Measurements from ENCODE around the gene PRAME. TPM values are rescaled to one million over a fixed set of nuclear protein-coding genes. Genes with fewer than 3 reads are reported as not detected.

Gene PRAME
- total and polyA plus RNA-seq, 11 donors, result 0.23 to 0.59 TPM; not detected in 9

- no peak for ATAC-seq
- WGBS, 4 donors, result 82 to 87% (median 86%) methylated on average over 6 of the region's 6 CpGs
Observed at GRCh38 chr22:22523494-22523893, 35.6 kb downstream of the PRAME start.

GRCh38 chr22:22521631-22522030, 37.4 kb downstream of the PRAME start:
- DNase-seq, result no peak
- intact Hi-C loops (cut with DNase I), result no loop called here
- Histone ChIP-seq H3K4me1 (no peaks in the 10 kb centered on the region), H3K36me3 (no peaks in the 10 kb centered on the region), H3K27ac (no peak overlapping the region), H3K4me3 (no peak overlapping the region), H3K27me3 (peaks cover 0 to 35% (median 0%) of the 10 kb centered on the region in 9 donors), H3K9me3 (no peaks in the 10 kb centered on the region)
- 82 to 87% (median 85%) methylated on average over 8 of the region's 8 CpGs for WGBS, 4 donors
- no peak for TF ChIP-seq CTCF (IDR thresholded peaks at IDR 0.05)
- no peak for TF ChIP-seq POLR2A (IDR thresholded peaks at IDR 0.05)
- no peak for ATAC-seq

More at GRCh38 chr22:22523494-22523893, 35.6 kb downstream of the PRAME start:
- no peak overlapping the region for H3K27ac ChIP-seq
- no peaks in the 10 kb centered on the region for H3K36me3 ChIP-seq
- no peak for DNase-seq
- intact Hi-C loops (cut with DNase I), result no loop called here
- no peak for TF ChIP-seq POLR2A (IDR thresholded peaks at IDR 0.05)
- no peak for TF ChIP-seq CTCF (IDR thresholded peaks at IDR 0.05)
- no peaks in the 10 kb centered on the region for H3K9me3 ChIP-seq
- no peak overlapping the region for H3K4me3 ChIP-seq
- no peaks in the 10 kb centered on the region for H3K4me1 ChIP-seq
- H3K27me3 ChIP-seq, result peaks cover 0 to 23% (median 0%) of the 10 kb centered on the region in 9 donors

GRCh38 chr22:22520667-22521602, 38.1 kb downstream of the PRAME start:
- Histone ChIP-seq H3K4me3 (no peak overlapping the region), H3K36me3 (no peaks in the 10 kb centered on the region), H3K9me3 (no peaks in the 10 kb centered on the region), H3K27ac (no peak overlapping the region), H3K27me3 (peaks cover 0 to 35% (median 0%) of the 10 kb centered on the region in 9 donors), H3K4me1 (no peaks in the 10 kb centered on the region)
- WGBS, 4 donors, result 73 to 82% (median 78%) methylated on average over 12 of the region's 12 CpGs
- intact Hi-C loops (cut with DNase I), result no loop called here
- ATAC-seq (no peak), DNase-seq (no peak)
- TF ChIP-seq POLR2A (IDR thresholded peaks at IDR 0.05) (no peak), CTCF (IDR thresholded peaks at IDR 0.05) (no peak)

- 57 to 70% (median 62%) methylated on average over 12 of the region's 12 CpGs for WGBS, 4 donors
- Histone ChIP-seq H3K4me3 (no peak within 1 kb of the TSS), H3K4me1 (no peaks in the 10 kb centered on the region), H3K36me3 (no peaks in the 10 kb centered on the region), H3K27me3 (peaks cover 0 to 36% (median 0%) of the 10 kb centered on the region in 9 donors), H3K9me3 (no peaks in the 10 kb centered on the region), H3K27ac (no peak within 1 kb of the TSS)
- ATAC-seq (no peak), DNase-seq (no peak)
- TF ChIP-seq CTCF (IDR thresholded peaks at IDR 0.05), result no peak
- no peak for TF ChIP-seq POLR2A (IDR thresholded peaks at IDR 0.05)
- intact Hi-C loops (cut with DNase I), result no loop called here
Observed at GRCh38 chr22:22520020-22520656, 38.9 kb downstream of the PRAME start, which contains the start of gene ZNF280A. Gene ZNF280A, minus strand, starts transcription at chr22:22520270. Its CDS starts 4,640 bp downstream, at chr22:22515630.

Data from heart left ventricle (tissue), 16 donors.